ENCODE results near the gene LDLR.

- no peak for TF ChIP-seq CTCF (IDR thresholded peaks at IDR 0.05)
- TF ChIP-seq EZH2 (IDR thresholded peaks at IDR 0.05), result no peak
- TF ChIP-seq EZH2phosphoT487 (IDR thresholded peaks at IDR 0.05), result no peak
Observed at GRCh38 chr19:11044431-11044830, 44.8 kb upstream of the LDLR start.
